GM18520 (cell line): ENCODE measurements around the gene RNU6-1.

Source experiments
- ATAC-seq: cut with Tn5 transposase; IDR thresholded peaks from one replicate; pipeline ENCODE4 v1.9.1; 2021; ENCODE audit not compliant: unreplicated experiment

RNU6-1 gene

GRCh38 chr15:67822537-67823313 is 17.1 kb downstream of the RNU6-1 start:
- no peak for ATAC-seq

- ATAC-seq: no peak
Observed at GRCh38 chr15:67821784-67822440, 17.9 kb downstream of the RNU6-1 start.

- ATAC-seq: no peak
Observed at GRCh38 chr15:67820992-67821783, 18.7 kb downstream of the RNU6-1 start.

- no peak for ATAC-seq
Observed at GRCh38 chr15:67820122-67820991, 19.5 kb downstream of the RNU6-1 start.

- no peak for ATAC-seq
Observed at GRCh38 chr15:67819636-67820035, 20.2 kb downstream of the RNU6-1 start.

- ATAC-seq: no peak
Observed at GRCh38 chr15:67818464-67818863, 21.4 kb downstream of the RNU6-1 start.

- no peak for ATAC-seq
Observed at GRCh38 chr15:67816668-67817067, 23.2 kb downstream of the RNU6-1 start.

- ATAC-seq: no peak
Observed at GRCh38 chr15:67815036-67815592, 24.7 kb downstream of the RNU6-1 start.

GRCh38 chr15:67813104-67813634 is 26.7 kb downstream of the RNU6-1 start:
- ATAC-seq: no peak

GRCh38 chr15:67812241-67812644 is 27.6 kb downstream of the RNU6-1 start:
- no peak for ATAC-seq

GRCh38 chr15:67809866-67810265 is 30.0 kb downstream of the RNU6-1 start:
- ATAC-seq: no peak

- ATAC-seq: no peak
Observed at GRCh38 chr15:67809441-67809840, 30.4 kb downstream of the RNU6-1 start.

- no peak for ATAC-seq
Observed at GRCh38 chr15:67808821-67809220, 31.0 kb downstream of the RNU6-1 start.

GRCh38 chr15:67807836-67808235 is 32.0 kb downstream of the RNU6-1 start:
- no peak for ATAC-seq

- ATAC-seq: no peak
Observed at GRCh38 chr15:67807141-67807540, 32.7 kb downstream of the RNU6-1 start.

- ATAC-seq: no peak
Observed at GRCh38 chr15:67806536-67806935, 33.3 kb downstream of the RNU6-1 start.

- ATAC-seq: no peak
Observed at GRCh38 chr15:67805666-67806516, 34.0 kb downstream of the RNU6-1 start.

GRCh38 chr15:67805008-67805665 is 34.7 kb downstream of the RNU6-1 start:
- ATAC-seq: no peak
